SU-DHL-6 (cell line): ENCODE data around the gene DNASE2B.

Source experiments
- H2AFZ ChIP-seq: fragments of 200-600 bp; sonication (generic); 2 replicates; pipeline ENCODE4 v1.6.1; 2014; ENCODE audit warnings: low read depth, mild to moderate bottlenecking, moderate library complexity, mixed read lengths, antibody characterized with exemption, low read length; ENCODE audit not compliant: severe bottlenecking
- H3F3A ChIP-seq: fragments of 200-600 bp; shearing (Covaris generic); 2 replicates; pipeline ENCODE4 v1.6.0; 2016; ENCODE audit warnings: antibody characterized with exemption, mild to moderate bottlenecking; ENCODE audit not compliant: insufficient read depth
- H3K27ac ChIP-seq: fragments of 200-600 bp; sonication (generic); 2 replicates; pipeline ENCODE4 v1.5.1; 2016; ENCODE audit warnings: low read depth, mild to moderate bottlenecking, low read length, moderate library complexity, mixed read lengths
- H3K27me3 ChIP-seq: fragments of 200-600 bp; sonication (generic), shearing (Covaris generic); 2 replicates; pipeline ENCODE4 v1.6.0; 2014; ENCODE audit warnings: mild to moderate bottlenecking, low read length
- H3K36me3 ChIP-seq: fragments of 200-600 bp; sonication (generic); 2 replicates; pipeline ENCODE4 v1.6.1; 2014; ENCODE audit warnings: mild to moderate bottlenecking, low read length, mixed read lengths
- H3K4me2 ChIP-seq: fragments of 300-600, 200-600 bp; shearing (Covaris generic), sonication (generic); 2 replicates; pipeline ENCODE4 v1.6.0; 2014; ENCODE audit warnings: low read length, low read depth, mild to moderate bottlenecking; ENCODE audit not compliant: poor library complexity, severe bottlenecking
- H3K4me3 ChIP-seq: fragments of 200-600 bp; sonication (generic); 2 replicates; pipeline ENCODE4 v1.5.1; 2014; ENCODE audit warnings: antibody characterized with exemption, low read length, mild to moderate bottlenecking, mixed read lengths; ENCODE audit not compliant: insufficient read depth, poor library complexity, severe bottlenecking
- H3K79me2 ChIP-seq: fragments of 200-600 bp; sonication (generic); 2 replicates; pipeline ENCODE4 v1.6.1; 2014; ENCODE audit warnings: mild to moderate bottlenecking, low read length, moderate library complexity; ENCODE audit not compliant: insufficient read depth
- H3K9ac ChIP-seq: fragments of 200-600 bp; sonication (generic); 2 replicates; pipeline ENCODE4 v1.7.0; 2014; ENCODE audit warnings: mild to moderate bottlenecking, low read length
- H3K9me2 ChIP-seq: fragments of 200-600 bp; sonication (generic); replicated peaks from 2 replicates; pipeline ENCODE4 v1.6.1; 2014; ENCODE audit warnings: low read length; ENCODE audit not compliant: insufficient read depth
- H3K9me3 ChIP-seq: fragments of 200-600 bp; sonication (generic); 2 replicates; pipeline ENCODE4 v1.6.1; 2014; ENCODE audit warnings: low read length, mixed read lengths; ENCODE audit not compliant: insufficient read depth
- H4K20me1 ChIP-seq: fragments of 200-600 bp; sonication (generic); 2 replicates; pipeline ENCODE4 v1.6.1; 2014; ENCODE audit warnings: low read depth, mild to moderate bottlenecking, antibody characterized with exemption, low read length, moderate library complexity, mixed read lengths
- EZH2phosphoT487 ChIP-seq: fragments of 200-600 bp; sonication (generic), shearing (Covaris generic); conservative IDR thresholded peaks from 2 replicates; pipeline ENCODE4 v1.6.1; 2018; ENCODE audit warnings: mild to moderate bottlenecking, antibody characterized with exemption, low read length, moderate library complexity, mixed read lengths
- TF ChIP-seq, protein P1 (sequence below): fragments of 200-600 bp; sonication (generic); IDR thresholded peaks from one replicate; pipeline ENCODE4 v1.5.1; 2017; ENCODE audit warnings: antibody characterized with exemption, mild to moderate bottlenecking, low read length, moderate library complexity; ENCODE audit not compliant: insufficient read depth, poor library complexity, severe bottlenecking

DNASE2B gene

DNA sequence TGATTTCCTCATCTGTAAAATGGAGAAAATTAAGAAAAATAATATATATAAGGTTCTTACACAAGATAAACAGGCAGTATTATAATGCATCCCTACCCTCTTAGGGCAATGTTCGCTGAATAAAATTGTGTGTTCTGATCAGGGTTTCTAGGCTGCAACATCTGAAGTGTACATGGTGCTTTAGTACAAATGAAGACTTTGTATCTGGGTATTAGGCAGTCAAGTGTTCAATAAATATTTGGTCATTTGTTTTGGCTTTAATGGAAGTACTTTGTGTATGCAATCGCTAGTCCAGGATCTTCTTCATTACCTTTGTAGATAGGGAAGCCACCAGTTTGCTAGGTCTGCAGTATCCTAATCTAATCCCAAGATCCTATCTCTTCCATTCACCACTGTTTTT, 28.1 kb downstream of the DNASE2B start:
- Histone ChIP-seq H3K9me3 (no peaks in the 10 kb centered on the region), H3K27ac (no peak overlapping the region)

DNA sequence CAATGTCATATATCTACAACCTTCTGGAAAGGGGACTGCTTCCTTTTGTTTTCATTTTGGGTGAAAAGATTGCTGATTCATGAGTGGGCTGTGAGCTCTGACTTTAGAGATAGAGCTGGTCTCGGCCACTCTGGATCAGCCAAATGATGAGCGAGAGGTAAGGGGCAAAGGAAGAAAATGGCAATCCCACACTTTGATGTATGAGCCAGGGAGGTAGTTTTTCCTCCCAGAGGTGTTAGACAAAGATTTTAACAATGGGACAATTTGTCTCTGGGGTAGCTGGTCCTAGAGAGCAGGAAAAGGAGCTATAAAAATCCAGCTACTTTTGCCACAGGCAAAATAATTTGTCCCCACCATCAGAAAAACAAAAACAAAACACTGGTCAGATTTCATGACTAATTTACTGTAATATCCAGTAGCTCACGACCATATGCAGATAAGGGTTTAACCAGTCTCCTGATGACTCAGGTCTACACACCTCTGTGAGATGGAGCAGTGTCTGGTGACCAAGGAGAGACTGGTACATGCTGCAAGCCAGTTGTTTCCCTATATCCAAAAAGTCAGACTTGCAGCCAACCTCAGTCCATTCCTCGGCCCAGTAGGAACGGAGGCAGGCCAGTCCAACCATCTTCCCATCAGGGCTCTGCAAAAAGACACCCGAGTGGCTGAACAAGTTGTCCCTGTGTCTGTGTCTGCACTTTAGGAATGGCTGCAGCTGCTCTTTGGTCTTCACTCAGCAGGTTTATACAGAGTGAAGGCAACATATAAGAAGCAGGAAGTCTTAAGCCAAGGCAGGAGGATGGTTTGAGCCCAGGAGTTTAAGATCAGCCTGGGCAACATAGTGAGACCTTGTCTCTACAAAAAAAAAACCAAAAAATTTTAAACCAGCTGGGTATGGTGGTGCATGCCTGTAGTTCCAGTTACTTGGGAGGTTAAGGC, 29.2 kb downstream of the DNASE2B start:
- no peaks in the 10 kb centered on the region for H3K27me3 ChIP-seq
- H3K4me2 ChIP-seq: no peak overlapping the region
- H2AFZ ChIP-seq: no peak overlapping the region
- no peaks in the 10 kb centered on the region for H3K9me3 ChIP-seq
- no peaks in the 10 kb centered on the region for H3K79me2 ChIP-seq
- H3F3A ChIP-seq: no peaks in the 10 kb centered on the region
- no peaks in the 10 kb centered on the region for H3K9me2 ChIP-seq
- no peaks in the 10 kb centered on the region for H4K20me1 ChIP-seq
- TF ChIP-seq EZH2phosphoT487: no peak
- TF ChIP-seq, protein P1, sequence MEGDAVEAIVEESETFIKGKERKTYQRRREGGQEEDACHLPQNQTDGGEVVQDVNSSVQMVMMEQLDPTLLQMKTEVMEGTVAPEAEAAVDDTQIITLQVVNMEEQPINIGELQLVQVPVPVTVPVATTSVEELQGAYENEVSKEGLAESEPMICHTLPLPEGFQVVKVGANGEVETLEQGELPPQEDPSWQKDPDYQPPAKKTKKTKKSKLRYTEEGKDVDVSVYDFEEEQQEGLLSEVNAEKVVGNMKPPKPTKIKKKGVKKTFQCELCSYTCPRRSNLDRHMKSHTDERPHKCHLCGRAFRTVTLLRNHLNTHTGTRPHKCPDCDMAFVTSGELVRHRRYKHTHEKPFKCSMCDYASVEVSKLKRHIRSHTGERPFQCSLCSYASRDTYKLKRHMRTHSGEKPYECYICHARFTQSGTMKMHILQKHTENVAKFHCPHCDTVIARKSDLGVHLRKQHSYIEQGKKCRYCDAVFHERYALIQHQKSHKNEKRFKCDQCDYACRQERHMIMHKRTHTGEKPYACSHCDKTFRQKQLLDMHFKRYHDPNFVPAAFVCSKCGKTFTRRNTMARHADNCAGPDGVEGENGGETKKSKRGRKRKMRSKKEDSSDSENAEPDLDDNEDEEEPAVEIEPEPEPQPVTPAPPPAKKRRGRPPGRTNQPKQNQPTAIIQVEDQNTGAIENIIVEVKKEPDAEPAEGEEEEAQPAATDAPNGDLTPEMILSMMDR: no peak
- no peak overlapping the region for H3K4me3 ChIP-seq
- no peak overlapping the region for H3K27ac ChIP-seq
- H3K9ac ChIP-seq: no peak overlapping the region
- no peaks in the 10 kb centered on the region for H3K36me3 ChIP-seq

More for the DNA sequence above, 28.1 kb downstream of the DNASE2B start:
- Histone ChIP-seq H3F3A (no peaks in the 10 kb centered on the region), H3K79me2 (no peaks in the 10 kb centered on the region), H2AFZ (no peak overlapping the region), H3K9ac (no peak overlapping the region), H3K27me3 (no peaks in the 10 kb centered on the region), H3K36me3 (no peaks in the 10 kb centered on the region), H3K4me3 (no peak overlapping the region), H4K20me1 (no peaks in the 10 kb centered on the region), H3K4me2 (no peak overlapping the region), H3K9me2 (no peaks in the 10 kb centered on the region)
- TF ChIP-seq, protein P1: no peak

DNA sequence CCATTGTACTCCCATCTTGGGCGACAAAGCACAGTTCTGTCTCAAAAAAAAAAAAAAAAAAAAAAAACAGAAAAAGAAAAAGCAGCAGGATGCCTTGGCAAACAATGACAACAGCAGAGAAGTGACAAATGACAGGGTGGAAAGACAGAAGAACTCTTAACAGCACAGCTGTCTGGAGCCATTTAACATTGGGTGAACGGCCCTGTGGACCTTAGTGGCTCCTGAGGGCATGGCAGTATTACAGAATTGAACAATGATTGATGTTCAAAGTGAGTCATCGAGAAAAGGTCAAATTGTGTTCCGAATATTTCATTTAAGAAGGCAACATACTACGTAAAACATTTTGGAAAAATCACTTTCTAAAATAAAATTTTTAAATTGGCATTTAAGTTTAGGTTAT, 30.0 kb downstream of the DNASE2B start:
- Histone ChIP-seq H3K27ac (no peak overlapping the region), H3K4me2 (no peak overlapping the region)
- TF ChIP-seq, protein P1: no peak
- TF ChIP-seq EZH2phosphoT487: no peak

More for the DNA sequence above, 30.0 kb downstream of the DNASE2B start:
- H3K36me3 ChIP-seq: no peaks in the 10 kb centered on the region
- no peaks in the 10 kb centered on the region for H3F3A ChIP-seq
- H3K9me2 ChIP-seq: no peaks in the 10 kb centered on the region
- no peak overlapping the region for H3K4me3 ChIP-seq
- H4K20me1 ChIP-seq: no peaks in the 10 kb centered on the region
- no peak overlapping the region for H2AFZ ChIP-seq
- H3K79me2 ChIP-seq: no peaks in the 10 kb centered on the region
- no peaks in the 10 kb centered on the region for H3K9me3 ChIP-seq
- H3K27me3 ChIP-seq: no peaks in the 10 kb centered on the region
- H3K9ac ChIP-seq: no peak overlapping the region
